HG02870 (cell line): Measurements from ENCODE around the gene STOM.
A peak's percentile ranks its signal among the peaks of the same experiment; 100 is the strongest.

Experiments used
- ATAC-seq: cut with Tn5 transposase; IDR thresholded peaks from one replicate; pipeline ENCODE4 v1.9.1; 2021; ENCODE audit warnings: mild to moderate bottlenecking, moderate library complexity; ENCODE audit not compliant: unreplicated experiment

STOM gene

DNA sequence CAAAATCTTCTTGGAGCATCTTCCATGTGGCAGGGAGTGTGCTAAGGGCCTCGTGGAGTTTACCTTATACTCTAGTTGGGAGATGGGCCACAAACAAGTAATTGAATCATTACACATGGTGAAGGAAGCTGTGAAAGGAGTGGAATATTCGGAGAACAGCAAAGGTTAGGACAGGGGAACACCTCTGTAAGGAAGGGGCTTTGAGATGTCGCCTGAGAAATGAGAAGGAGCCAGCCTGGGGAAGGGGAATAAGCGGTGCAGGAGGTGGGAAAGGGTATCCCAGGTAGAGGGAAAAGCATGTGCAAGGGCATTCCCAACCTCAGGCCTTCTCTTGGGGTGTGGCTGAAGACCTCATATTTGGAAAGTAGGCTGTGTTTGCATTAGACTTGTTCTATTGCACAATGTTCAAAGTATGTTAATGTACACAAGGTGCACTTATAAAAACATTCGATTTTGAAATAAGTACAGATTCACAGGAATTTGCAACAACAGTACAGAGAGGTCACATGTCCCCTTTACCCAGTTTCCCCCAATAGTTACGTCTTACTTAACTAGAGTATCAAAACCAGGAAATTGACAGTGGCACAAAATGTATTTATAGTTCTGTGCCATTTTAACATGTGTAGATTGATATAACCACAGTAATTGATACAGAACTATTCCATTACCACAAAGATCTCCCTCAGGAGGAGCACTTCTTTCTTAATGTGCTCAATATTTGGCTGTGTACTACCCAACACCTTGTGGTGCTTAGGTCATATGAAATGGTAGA is 2.4 kb upstream of the STOM start:
- no peak for ATAC-seq

DNA sequence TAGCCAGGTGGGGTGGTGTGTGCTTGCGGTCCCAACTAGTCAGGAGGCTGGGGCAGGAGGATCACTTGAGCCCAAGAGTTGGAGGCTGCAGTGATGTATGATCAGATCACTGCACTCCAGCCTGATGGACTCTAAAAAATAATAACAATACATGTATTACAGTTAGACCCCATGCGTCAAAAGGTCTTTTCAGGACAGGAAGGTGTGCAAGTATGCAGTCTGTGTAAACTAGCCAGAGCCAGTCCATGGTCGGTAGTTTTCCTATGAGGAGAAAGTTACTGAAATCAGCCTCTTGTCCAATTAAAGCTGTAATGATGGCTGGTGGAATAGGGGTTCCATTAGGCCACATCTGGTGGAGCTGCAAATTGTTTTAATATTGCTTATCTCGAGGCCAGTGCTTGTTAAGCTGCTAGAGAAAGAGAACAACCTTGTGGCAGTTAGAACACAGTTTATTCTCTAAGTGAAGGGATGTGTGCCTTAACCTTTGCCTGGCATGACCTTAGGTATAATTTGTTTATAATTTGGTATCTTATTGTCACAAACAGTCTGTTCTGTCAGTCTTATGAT is 1.5 kb upstream of the STOM start:
- ATAC-seq = no peak

DNA sequence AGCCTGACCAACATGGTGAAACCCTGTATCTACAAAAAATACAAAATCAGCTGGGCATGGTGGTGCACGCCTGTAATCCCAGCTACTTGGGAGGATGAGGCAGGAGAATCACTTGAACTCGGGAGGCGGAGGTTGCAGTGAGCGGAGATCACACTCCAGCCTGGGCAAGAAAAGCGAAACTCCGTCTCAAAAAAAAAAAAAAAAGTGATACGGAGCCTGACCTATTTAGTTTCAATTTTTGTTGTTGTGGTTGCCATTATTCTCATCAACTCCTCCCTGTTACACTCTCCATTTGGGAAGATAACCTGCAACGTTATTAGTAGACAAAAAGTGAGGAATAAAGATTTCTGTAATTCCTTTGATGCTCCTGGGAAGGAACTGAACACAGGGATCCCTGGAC is 1.3 kb downstream of the STOM start:
- ATAC-seq = no peak

DNA sequence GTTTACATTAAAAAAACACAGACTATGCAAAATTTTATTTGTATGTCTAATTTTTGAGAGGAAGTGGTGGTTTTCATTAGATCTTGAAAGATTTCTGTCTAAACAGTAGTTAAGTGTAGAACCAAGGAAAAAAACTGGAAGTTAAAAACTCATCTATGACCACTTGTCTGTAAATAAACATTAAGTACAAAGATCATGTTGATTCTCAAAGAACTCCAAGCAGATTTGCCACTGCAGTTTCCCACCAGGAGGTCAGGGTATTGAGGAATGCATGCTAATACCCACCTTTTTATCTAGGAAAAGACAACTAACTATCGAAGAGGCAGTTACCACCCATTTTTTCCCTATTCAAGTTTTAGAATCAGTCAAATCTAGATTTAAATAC is 1.9 kb downstream of the STOM start:
- ATAC-seq = no peak

DNA sequence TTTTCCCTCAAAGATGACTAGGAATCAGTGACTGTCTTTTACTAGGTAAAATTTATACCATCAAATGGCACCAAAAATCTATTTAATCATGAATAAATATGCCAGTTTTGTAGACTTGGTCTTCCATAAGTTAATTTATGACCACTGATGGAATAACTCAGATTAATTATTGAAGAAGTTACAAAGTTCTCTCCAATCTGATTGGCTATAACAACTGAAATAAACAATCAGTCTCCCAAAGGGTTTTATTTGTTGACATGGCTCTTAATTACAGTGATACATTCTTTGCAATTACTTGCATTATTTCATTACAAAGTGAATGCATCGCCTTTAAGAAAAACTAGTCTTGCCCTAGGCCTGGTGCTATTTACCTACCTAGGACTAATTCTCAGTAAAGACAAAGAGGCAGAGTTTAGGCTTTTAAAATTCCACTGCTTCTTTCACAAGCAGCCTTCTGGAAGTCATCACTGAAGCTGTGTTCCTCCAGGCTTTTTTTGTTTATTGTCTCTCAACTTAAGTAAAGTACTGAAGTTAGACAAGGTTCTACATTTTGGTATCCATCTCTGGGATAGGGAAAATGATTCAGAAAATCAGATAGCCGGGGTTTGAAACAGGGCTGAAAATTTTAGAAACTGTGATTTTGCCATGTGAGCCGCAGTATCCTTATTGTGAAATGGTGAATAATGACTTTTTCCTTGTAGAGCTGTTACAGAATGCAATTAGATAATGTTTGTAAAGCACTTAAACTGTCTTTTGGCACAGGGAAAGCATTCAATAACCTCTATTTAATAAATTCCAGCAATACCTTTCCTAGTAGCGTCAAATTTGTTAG is 2.5 kb downstream of the STOM start:
- ATAC-seq = no peak

DNA sequence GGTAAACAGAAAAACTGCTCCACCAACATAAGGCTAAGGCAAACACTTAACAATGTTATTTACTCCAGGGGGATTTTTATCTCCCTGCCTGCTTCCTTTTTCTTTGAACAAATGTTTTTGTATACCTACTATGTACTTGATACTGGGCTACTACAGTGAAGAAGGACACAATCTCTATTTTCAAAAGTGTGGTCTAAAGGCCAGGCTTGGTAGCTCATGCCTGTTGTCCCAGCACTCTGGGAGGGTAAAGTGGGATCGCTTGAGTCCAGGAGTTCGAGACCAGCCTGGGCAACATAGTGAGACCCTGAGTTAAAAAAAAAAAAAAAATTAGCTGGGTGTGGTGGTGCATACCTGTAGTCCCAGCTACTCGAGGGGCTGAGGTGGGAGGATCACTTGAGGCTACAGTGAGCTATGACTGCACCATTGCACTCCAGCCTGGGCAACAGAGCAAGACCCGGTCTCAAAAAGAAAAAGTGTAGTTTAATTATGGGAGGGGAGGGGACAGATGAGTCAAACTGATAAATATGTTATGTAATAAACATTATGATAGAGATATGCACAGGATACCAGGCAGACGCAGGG is 3.3 kb downstream of the STOM start:
- no peak for ATAC-seq

DNA sequence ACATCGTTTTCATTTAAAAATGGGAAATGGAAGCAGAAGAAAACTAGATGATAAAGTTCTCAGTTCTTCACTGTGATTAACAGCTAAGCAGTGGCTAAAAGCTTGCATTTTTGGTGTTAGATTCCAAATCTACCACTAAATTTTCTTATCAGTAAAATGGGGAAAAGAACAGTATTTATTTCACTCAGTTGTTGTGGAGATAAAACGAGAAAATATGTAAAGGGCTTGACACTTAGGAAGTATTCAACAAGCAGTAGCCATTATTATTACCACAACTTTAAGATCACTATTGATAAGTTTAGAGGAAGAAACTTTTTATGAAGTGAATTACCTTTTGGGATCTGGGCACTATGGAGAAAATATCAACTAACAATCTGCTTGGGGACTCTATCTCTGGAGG is 4.5 kb downstream of the STOM start:
- ATAC-seq = no peak

DNA sequence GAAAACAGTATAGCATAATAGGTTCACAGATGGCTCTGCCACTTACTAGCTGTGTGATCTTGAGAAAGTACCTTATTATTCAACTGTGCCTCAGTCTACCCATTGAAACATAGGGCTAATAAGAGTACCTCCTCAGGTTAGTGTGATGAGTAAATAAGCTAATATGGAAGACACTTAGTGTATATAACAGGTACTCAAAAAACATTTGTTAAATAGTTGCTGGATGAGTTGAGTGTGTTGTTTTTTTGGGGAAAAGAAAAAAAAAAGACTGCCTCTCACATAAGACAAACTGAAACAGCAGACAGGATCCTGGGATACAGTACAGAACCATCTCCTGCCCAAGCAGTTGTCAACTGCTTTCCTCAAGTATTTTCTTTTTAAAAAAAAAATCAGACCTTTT is 5.2 kb downstream of the STOM start:
- ATAC-seq = no peak

DNA sequence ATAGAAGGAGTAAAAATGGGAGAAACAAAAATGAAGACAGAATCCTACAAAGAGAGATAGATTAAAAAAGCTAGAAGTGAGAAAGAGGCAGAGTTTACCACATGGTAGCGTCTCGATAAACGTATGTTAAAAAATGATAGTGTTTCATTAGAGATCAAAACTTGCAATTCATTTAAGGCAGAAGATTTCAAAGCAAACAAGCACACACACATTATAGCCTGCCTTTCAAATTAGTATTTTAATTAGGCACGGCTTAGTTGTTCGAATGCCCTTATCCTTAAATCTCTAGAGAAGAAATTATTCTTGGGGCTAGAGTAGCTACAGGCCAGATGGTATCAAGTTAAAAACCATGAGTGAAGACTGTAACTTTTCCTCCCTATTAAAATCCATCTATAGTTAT is 6.0 kb downstream of the STOM start:
- no peak for ATAC-seq

DNA sequence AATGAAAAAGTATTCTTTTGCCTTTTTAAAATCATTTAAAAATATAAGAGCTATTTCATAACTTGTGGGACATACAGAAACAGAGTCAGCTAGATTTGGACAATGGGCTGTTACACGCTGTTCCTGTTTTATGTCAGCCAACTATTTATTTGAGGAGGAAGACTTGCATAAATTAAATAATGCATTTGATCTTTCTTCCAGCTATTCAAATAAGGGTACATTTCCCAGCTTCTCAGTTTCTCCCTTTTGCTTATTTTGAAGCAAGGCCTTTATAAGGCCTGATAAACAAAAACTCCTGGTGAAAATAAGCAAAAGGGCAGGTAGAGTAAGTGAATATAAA is 6.5 kb downstream of the STOM start:
- ATAC-seq = no peak

DNA sequence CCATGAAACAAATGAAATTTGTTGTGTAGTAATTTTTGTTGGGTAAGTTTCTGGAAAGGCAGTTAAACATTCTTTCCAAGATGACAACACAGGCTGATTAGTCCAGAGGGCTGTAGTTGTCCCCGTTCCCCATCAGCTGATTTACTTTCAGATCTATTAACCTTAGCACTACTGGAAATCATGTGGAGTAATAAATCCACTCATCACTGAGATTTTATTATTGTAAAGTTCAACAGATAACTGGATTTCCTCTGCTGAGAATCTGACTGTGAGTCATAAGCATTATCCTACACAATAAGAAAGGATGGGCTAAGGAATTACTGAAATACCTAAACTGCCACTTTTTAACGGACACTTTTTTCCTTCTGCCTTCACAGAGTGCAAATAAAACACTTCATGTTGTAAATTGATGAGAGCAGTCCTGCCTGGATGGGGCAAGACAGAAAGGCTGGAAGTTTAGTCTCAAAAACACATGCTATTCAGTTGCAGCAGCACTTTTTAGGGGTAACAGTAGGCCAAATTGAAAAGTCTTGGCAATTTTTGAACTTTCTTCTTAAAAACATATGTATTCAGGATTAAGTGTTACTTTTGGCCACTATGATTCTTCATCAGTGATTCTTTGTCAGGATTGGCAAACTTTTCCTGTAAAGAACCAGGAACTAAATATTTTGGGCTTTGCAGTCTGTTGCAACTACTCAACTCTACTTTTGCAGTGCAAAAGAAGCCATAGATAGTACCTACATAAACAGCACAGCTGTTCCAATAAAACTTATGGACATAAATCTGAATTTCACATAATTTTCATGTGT is 7.0 kb downstream of the STOM start:
- ATAC-seq = no peak

DNA sequence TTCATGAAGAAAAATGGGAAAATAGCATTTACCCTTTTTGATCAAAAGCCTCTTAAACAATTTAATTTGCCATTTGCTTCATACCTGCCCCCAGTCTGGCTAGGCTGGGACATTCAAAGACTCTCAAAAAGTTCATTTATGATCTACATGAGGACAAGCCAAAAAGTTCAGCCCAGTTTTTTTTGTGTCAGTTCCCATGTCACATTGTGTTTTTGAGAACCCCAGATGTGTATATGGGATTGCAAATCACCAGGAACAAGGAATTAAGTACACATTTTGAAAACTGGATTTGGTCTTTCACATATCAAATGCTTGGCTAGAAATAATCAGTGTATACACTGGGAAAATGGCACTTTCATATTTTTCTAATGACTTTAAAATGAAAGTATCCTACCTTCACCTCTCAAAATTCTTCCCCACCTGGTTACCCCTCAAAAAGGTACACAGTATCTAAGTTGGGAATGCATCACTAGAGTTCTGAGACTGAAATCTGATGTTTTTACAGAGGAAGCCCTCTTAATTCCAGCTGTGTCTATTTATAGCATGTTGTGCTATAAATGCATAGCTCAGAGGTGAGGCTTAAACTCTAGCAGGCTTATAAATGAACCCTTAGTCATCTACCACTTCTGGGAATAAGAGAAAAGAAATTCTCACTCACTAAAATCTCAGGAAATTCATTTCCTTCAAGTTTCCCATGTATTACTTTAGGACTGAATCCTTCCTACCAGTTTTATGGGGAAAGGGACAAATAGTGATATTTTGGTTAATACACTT is 9.3 kb downstream of the STOM start:
- ATAC-seq = no peak

DNA sequence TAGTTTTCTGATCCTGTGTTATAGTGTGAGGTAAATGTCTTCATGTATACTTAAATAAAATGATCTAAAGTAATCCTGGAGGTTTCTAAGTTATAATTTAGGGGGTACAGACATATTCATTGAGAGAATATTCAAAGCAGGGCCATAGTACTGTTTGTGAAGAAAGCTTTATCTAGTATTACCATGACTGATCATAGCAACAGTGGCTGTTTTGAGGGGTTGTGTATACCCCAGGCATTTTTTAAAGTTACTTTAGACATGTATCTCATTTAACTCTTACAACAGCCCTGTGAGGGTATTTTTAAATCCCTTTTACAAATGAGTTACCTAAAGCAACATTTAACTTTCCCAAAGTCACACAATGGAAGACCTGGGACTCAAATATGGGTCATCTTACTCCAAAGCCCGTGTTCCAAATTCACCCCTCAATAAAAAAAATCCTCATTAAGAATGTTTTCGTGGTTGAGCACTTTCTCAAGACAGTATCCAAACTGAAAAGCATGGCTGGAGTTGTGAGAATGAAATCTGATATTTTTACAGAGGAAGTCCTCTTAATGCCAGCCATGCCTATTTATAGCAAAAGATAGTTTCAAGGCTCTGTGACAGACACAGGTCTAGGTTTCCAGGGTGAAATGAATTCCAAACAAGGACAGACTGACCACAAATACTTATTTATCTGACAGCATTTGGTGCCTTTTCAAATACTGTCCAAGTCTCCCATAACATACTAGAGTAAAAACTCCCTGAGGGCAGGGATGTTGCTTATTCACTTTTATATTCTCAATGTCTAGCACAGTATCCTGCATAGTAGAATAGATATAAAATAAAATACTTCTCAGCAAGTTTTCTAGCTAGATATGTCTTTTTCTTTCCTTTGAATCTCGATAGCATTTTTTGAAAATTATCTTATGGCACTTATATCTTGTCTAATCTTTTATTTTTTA is 10.4 kb downstream of the STOM start:
- ATAC-seq = no peak

DNA sequence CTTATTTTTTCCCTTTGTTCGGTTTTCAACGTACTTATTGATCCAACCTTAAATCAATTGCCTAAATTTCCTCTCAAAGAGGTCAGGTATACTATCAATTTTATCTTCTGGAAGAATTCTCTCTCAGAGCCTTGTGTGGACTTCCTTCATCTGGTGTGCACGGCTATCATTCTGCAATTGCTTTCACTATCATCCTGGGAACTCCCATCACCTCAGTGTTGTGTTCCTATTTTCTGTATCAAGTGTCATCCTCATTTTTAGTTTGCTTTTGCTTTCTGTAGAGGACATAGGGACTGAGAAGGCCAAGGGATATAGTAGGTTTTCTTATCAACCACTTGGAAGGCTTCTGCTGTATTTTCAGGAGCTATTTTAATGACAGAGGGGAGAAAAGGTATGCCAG is 11.3 kb downstream of the STOM start:
- no peak for ATAC-seq

DNA sequence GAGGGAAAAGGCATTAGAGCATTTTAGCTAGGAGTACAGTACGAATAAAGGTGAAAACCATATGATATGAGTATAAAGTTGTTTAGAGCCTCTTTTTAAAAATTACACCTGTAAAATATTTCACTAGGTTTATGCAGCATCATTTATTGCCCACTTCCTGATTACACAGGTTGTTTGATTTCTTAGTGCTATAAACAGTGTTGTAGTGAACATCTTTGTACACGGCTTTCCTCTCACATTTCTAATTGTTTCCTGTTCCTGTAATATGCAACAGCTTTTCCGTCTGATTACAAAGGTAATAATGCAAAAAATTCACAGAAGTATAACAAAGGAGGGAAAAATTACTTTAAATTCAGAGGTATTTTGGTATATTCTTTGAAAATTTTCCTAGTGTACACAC is 13.0 kb downstream of the STOM start:
- ATAC-seq = no peak

DNA sequence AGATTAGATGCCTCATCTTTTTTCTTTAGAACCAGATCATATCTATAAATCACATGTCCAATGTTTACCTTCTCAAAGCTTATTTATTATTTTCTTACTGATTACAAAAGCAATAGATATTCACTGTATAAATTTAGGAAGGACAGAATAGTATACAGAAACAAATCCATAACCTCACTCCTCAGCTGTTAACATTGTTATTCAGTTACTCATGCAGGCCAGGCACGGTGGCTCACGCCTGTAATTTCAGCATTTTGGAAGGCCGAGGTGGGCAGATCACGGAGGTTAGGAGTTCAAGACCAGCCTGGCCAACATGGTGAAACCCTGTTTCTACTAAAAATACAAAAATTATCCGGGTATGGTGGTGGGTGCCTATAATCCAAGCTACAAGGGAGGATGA is 15.3 kb downstream of the STOM start:
- no peak for ATAC-seq

DNA sequence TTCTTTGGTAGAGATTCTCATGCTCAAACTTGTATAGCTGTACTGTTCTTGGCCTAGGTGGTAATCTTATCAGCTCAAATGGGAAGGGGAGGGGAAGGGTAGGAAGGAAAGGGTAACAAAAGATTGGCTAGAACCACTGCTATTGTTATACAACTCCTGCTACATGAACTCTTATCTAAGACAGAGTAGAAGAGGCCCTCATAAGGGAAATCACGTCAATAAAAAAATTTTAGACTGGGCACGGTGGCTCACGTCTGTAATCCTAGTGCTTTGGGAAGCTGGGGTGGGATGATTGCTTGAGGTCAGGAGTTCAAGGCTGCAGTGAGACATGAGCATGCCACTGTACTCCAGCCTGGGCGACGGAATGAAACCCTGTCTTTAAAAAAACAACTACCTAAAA is 15.9 kb downstream of the STOM start:
- ATAC-seq = no peak

DNA sequence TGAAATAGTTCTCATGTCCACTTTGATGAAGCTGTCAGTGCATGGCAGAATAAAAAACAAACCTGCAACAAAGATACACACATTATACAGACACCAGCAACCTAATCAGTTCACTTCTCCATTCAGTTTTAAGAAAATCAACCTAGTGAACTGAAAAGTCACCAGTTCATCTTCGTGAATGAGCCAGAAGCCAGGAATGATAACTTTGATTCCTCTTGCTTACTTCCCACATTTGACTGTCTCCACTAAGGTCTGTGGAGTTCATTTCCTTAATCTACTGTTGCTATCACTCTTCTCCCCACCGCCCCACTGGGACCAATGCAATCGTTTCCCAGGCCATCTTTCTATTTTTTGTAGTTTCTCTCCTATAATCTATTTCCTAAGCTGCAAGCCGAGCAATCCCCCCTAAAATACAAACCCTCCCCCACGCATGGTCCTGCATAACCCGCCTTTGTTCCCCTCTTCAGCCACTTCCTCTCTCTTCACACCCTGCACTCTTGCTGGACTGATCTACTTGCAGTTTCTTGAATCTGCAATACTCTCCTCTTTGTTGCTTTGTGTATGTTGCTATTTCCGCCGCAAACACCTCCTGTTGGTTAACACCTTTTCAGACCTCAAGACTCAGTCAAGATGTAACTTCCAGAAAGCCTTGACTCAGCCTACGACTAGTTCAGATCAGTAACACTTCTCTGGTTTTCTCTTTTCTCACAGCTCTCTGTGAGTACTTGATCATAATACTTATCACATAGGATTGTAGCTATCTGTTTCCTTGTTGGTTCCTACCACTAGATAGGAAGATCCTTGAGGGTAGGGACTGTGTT is 16.6 kb downstream of the STOM start:
- ATAC-seq = peak; percentile 66
